K562 (cell line): ENCODE results near the gene TBC1D3B. TPM values are rescaled to one million over a fixed set of nuclear protein-coding genes. Genes with fewer than 3 reads are reported as not detected.

ENCODE experiments used
- polyA plus RNA-seq, 8 experiments: library from polyadenylated mRNA; depleted of rRNA in 4 of 8; stranded (reverse) in 5 of 8; unstranded in 3 of 8; fragments of >200 nt; fragmentation: Nextera tagmentation in 2 of 8; fragmentation: Illumina TruSeq in 1 of 8; extraction: Ambion mirVana in 2 of 8; extraction: Trizol in 1 of 8; gene quantifications; 2 replicates each; pipeline versions ENCODE4 v1.2.1 to v1.2.3, GENCODE V29; 2011 to 2014; ENCODE audit warnings: inconsistent platforms in 1 of 8, missing spikeins in 1 of 8
- total RNA-seq, 7 experiments: library from RNA; depleted of rRNA in 6 of 7; stranded (reverse); fragments of >200 nt in 6 of 7; fragmentation: Illumina TruSeq in 2 of 7; extraction: Trizol in 2 of 7; gene quantifications; 2 replicates each; pipeline versions ENCODE4 v1.2.1 to v1.2.3, GENCODE V29; 2011 to 2021; ENCODE audit warnings: low replicate concordance in 1 of 7

Gene TBC1D3B
- total and polyA plus RNA-seq, 9 of the 15 experiments (the other 6 are each of a cell fraction or from before 2014, with no cell fraction given), result 0.29 to 0.60 TPM; not detected in 7

Other genes starting within 250 kb of the TBC1D3B start
Only the 7 nearest of the 14 such genes appear.
- gene CCL18, start 112.4 kb downstream of the TBC1D3B start, total RNA-seq (2014; rRNA removed), result not detected in 2 replicates
- not detected in 2 replicates for gene CCL18, start 112.4 kb downstream of the TBC1D3B start, total RNA-seq (2014; rRNA removed; fragmentation: Illumina TruSeq; extraction: Trizol)
- not detected in 2 replicates for gene CCL18, start 112.4 kb downstream of the TBC1D3B start, total RNA-seq (2015; rRNA removed; fragmentation: Illumina TruSeq; extraction: Trizol)
- gene CCL18, start 112.4 kb downstream of the TBC1D3B start, total RNA-seq (2021), result not detected in 2 replicates
- not detected in 2 replicates for gene CCL18, start 112.4 kb downstream of the TBC1D3B start, polyA plus RNA-seq (2011; rRNA removed)
- not detected in 2 replicates for gene CCL18, start 112.4 kb downstream of the TBC1D3B start, polyA plus RNA-seq (2014; fragmentation: Illumina TruSeq; extraction: Trizol)
- gene CCL18, start 112.4 kb downstream of the TBC1D3B start, polyA plus RNA-seq (2014; fragmentation: Nextera tagmentation; extraction: Ambion mirVana), result not detected
- not detected in 2 replicates for gene CCL18, start 112.4 kb downstream of the TBC1D3B start, polyA plus RNA-seq (2014; rRNA removed)
- gene CCL3, start 86.5 kb downstream of the TBC1D3B start, total RNA-seq (2014; rRNA removed), result not detected in 2 replicates
- not detected in 2 replicates for gene CCL3, start 86.5 kb downstream of the TBC1D3B start, total RNA-seq (2014; rRNA removed; fragmentation: Illumina TruSeq; extraction: Trizol)
- gene CCL3, start 86.5 kb downstream of the TBC1D3B start, total RNA-seq (2015; rRNA removed; fragmentation: Illumina TruSeq; extraction: Trizol), result not detected in 2 replicates
- 0.58 and 0.63 TPM in 2 replicates for gene CCL3, start 86.5 kb downstream of the TBC1D3B start, total RNA-seq (2021)
- gene CCL3, start 86.5 kb downstream of the TBC1D3B start, polyA plus RNA-seq (2011; rRNA removed), result not detected in 2 replicates
- not detected in 2 replicates for gene CCL3, start 86.5 kb downstream of the TBC1D3B start, polyA plus RNA-seq (2014; fragmentation: Illumina TruSeq; extraction: Trizol)
- not detected for gene CCL3, start 86.5 kb downstream of the TBC1D3B start, polyA plus RNA-seq (2014; fragmentation: Nextera tagmentation; extraction: Ambion mirVana)
- not detected in 2 replicates for gene CCL3, start 86.5 kb downstream of the TBC1D3B start, polyA plus RNA-seq (2014; rRNA removed)
- not detected in 2 replicates for gene CCL4, start 72.8 kb downstream of the TBC1D3B start, total RNA-seq (2014; rRNA removed)
- not detected in 2 replicates for gene CCL4, start 72.8 kb downstream of the TBC1D3B start, total RNA-seq (2014; rRNA removed; fragmentation: Illumina TruSeq; extraction: Trizol)
- not detected in 2 replicates for gene CCL4, start 72.8 kb downstream of the TBC1D3B start, total RNA-seq (2015; rRNA removed; fragmentation: Illumina TruSeq; extraction: Trizol)
- 0.91 and 1.1 TPM in 2 replicates for gene CCL4, start 72.8 kb downstream of the TBC1D3B start, total RNA-seq (2021)
- gene CCL4, start 72.8 kb downstream of the TBC1D3B start, polyA plus RNA-seq (2011; rRNA removed), result not detected in 2 replicates
- gene CCL4, start 72.8 kb downstream of the TBC1D3B start, polyA plus RNA-seq (2014; fragmentation: Illumina TruSeq; extraction: Trizol), result not detected in 2 replicates
- gene CCL4, start 72.8 kb downstream of the TBC1D3B start, polyA plus RNA-seq (2014; fragmentation: Nextera tagmentation; extraction: Ambion mirVana), result not detected
- gene CCL4, start 72.8 kb downstream of the TBC1D3B start, polyA plus RNA-seq (2014; rRNA removed), result 0.13 TPM in 1 of 2 replicates, not detected in the other
- gene CCL3L1, start 20.1 kb upstream of the TBC1D3B start, total RNA-seq (2014; rRNA removed), result not detected in 2 replicates
- not detected in 2 replicates for gene CCL3L1, start 20.1 kb upstream of the TBC1D3B start, total RNA-seq (2014; rRNA removed; fragmentation: Illumina TruSeq; extraction: Trizol)
- gene CCL3L1, start 20.1 kb upstream of the TBC1D3B start, total RNA-seq (2015; rRNA removed; fragmentation: Illumina TruSeq; extraction: Trizol), result 0.18 TPM in 1 of 2 replicates, not detected in the other
- 0.25 and 0.31 TPM in 2 replicates for gene CCL3L1, start 20.1 kb upstream of the TBC1D3B start, total RNA-seq (2021)
- gene CCL3L1, start 20.1 kb upstream of the TBC1D3B start, polyA plus RNA-seq (2011; rRNA removed), result not detected in 2 replicates
- gene CCL3L1, start 20.1 kb upstream of the TBC1D3B start, polyA plus RNA-seq (2014; fragmentation: Illumina TruSeq; extraction: Trizol), result not detected in 2 replicates
- under 1 TPM in 1 of 2 experiments, not detected in 1; 0.10 TPM for gene CCL3L1, start 20.1 kb upstream of the TBC1D3B start, polyA plus RNA-seq (2014; fragmentation: Nextera tagmentation; extraction: Ambion mirVana)
- not detected in 2 replicates for gene CCL3L1, start 20.1 kb upstream of the TBC1D3B start, polyA plus RNA-seq (2014; rRNA removed)
- not detected in 2 replicates for gene CCL4L2, start 34.4 kb upstream of the TBC1D3B start, total RNA-seq (2014; rRNA removed)
- not detected in 2 replicates for gene CCL4L2, start 34.4 kb upstream of the TBC1D3B start, total RNA-seq (2014; rRNA removed; fragmentation: Illumina TruSeq; extraction: Trizol)
- gene CCL4L2, start 34.4 kb upstream of the TBC1D3B start, total RNA-seq (2015; rRNA removed; fragmentation: Illumina TruSeq; extraction: Trizol), result not detected in 2 replicates
- gene CCL4L2, start 34.4 kb upstream of the TBC1D3B start, total RNA-seq (2021), result 0.38 and 0.42 TPM in 2 replicates
- not detected in 2 replicates for gene CCL4L2, start 34.4 kb upstream of the TBC1D3B start, polyA plus RNA-seq (2011; rRNA removed)
- gene CCL4L2, start 34.4 kb upstream of the TBC1D3B start, polyA plus RNA-seq (2014; fragmentation: Illumina TruSeq; extraction: Trizol), result not detected in 2 replicates
- gene CCL4L2, start 34.4 kb upstream of the TBC1D3B start, polyA plus RNA-seq (2014; fragmentation: Nextera tagmentation; extraction: Ambion mirVana), result under 1 TPM; 0.11 to 0.51 TPM
- 0.51 TPM in 1 of 2 replicates, not detected in the other for gene CCL4L2, start 34.4 kb upstream of the TBC1D3B start, polyA plus RNA-seq (2014; rRNA removed)
- gene TBC1D3I, start 87.9 kb upstream of the TBC1D3B start, total RNA-seq (2014; rRNA removed), result not detected in 2 replicates
- not detected in 2 replicates for gene TBC1D3I, start 87.9 kb upstream of the TBC1D3B start, total RNA-seq (2014; rRNA removed; fragmentation: Illumina TruSeq; extraction: Trizol)
- not detected in 2 replicates for gene TBC1D3I, start 87.9 kb upstream of the TBC1D3B start, total RNA-seq (2015; rRNA removed; fragmentation: Illumina TruSeq; extraction: Trizol)
- gene TBC1D3I, start 87.9 kb upstream of the TBC1D3B start, total RNA-seq (2021), result 0.22 TPM in 1 of 2 replicates, not detected in the other
- gene TBC1D3I, start 87.9 kb upstream of the TBC1D3B start, polyA plus RNA-seq (2011; rRNA removed), result not detected in 2 replicates
- not detected in 2 replicates for gene TBC1D3I, start 87.9 kb upstream of the TBC1D3B start, polyA plus RNA-seq (2014; fragmentation: Illumina TruSeq; extraction: Trizol)
- not detected for gene TBC1D3I, start 87.9 kb upstream of the TBC1D3B start, polyA plus RNA-seq (2014; fragmentation: Nextera tagmentation; extraction: Ambion mirVana)
- 0.19 TPM in 1 of 2 replicates, not detected in the other for gene TBC1D3I, start 87.9 kb upstream of the TBC1D3B start, polyA plus RNA-seq (2014; rRNA removed)
- gene TBC1D3G, start 147.2 kb upstream of the TBC1D3B start, total RNA-seq (2014; rRNA removed), result not detected in 2 replicates
- not detected in 2 replicates for gene TBC1D3G, start 147.2 kb upstream of the TBC1D3B start, total RNA-seq (2014; rRNA removed; fragmentation: Illumina TruSeq; extraction: Trizol)
- not detected in 2 replicates for gene TBC1D3G, start 147.2 kb upstream of the TBC1D3B start, total RNA-seq (2015; rRNA removed; fragmentation: Illumina TruSeq; extraction: Trizol)
- not detected in 2 replicates for gene TBC1D3G, start 147.2 kb upstream of the TBC1D3B start, total RNA-seq (2021)
- not detected in 2 replicates for gene TBC1D3G, start 147.2 kb upstream of the TBC1D3B start, polyA plus RNA-seq (2011; rRNA removed)
- not detected in 2 replicates for gene TBC1D3G, start 147.2 kb upstream of the TBC1D3B start, polyA plus RNA-seq (2014; fragmentation: Illumina TruSeq; extraction: Trizol)
- not detected for gene TBC1D3G, start 147.2 kb upstream of the TBC1D3B start, polyA plus RNA-seq (2014; fragmentation: Nextera tagmentation; extraction: Ambion mirVana)
- gene TBC1D3G, start 147.2 kb upstream of the TBC1D3B start, polyA plus RNA-seq (2014; rRNA removed), result not detected in 2 replicates